ENCODE data around the gene DDA1. TPM values are rescaled to one million over a fixed set of nuclear protein-coding genes. Genes with fewer than 3 reads are reported as not detected.
A peak's percentile ranks its signal among the peaks of the same experiment; 100 is the strongest.

The DDA1 gene
- total RNA-seq, 1 donor from 2014 or later: 41.4 TPM

GRCh38 chr19:17323964-17324332 is 14.6 kb downstream of the DDA1 start:
- no peak overlapping the region for H3K4me3 Mint-ChIP-seq (ENCODE audit: low read depth)
- H3K4me1 Mint-ChIP-seq (ENCODE audit: low read depth): peaks cover 4% of the 10 kb centered on the region
- DNase-seq (ENCODE audit: low spot score, unreplicated experiment): no peak
- TF ChIP-seq, protein P1, sequence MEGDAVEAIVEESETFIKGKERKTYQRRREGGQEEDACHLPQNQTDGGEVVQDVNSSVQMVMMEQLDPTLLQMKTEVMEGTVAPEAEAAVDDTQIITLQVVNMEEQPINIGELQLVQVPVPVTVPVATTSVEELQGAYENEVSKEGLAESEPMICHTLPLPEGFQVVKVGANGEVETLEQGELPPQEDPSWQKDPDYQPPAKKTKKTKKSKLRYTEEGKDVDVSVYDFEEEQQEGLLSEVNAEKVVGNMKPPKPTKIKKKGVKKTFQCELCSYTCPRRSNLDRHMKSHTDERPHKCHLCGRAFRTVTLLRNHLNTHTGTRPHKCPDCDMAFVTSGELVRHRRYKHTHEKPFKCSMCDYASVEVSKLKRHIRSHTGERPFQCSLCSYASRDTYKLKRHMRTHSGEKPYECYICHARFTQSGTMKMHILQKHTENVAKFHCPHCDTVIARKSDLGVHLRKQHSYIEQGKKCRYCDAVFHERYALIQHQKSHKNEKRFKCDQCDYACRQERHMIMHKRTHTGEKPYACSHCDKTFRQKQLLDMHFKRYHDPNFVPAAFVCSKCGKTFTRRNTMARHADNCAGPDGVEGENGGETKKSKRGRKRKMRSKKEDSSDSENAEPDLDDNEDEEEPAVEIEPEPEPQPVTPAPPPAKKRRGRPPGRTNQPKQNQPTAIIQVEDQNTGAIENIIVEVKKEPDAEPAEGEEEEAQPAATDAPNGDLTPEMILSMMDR (IDR thresholded peaks at IDR 0.05; ENCODE audit: unreplicated experiment): no peak
- no peak overlapping the region for H3K27ac Mint-ChIP-seq
- peaks cover 3% of the 10 kb centered on the region for H3K27me3 Mint-ChIP-seq
- H3K36me3 Mint-ChIP-seq (ENCODE audit: insufficient read depth): peaks cover 10% of the 10 kb centered on the region
- no peaks in the 10 kb centered on the region for H3K9me3 Mint-ChIP-seq (ENCODE audit: low read depth)

- no peaks in the 10 kb centered on the region for H3K9me3 Mint-ChIP-seq (ENCODE audit: low read depth)
- no peak overlapping the region for H3K4me3 Mint-ChIP-seq (ENCODE audit: low read depth)
- no peak for DNase-seq (ENCODE audit: low spot score, unreplicated experiment)
- peaks cover 10% of the 10 kb centered on the region for H3K36me3 Mint-ChIP-seq (ENCODE audit: insufficient read depth)
- TF ChIP-seq, protein P1 (IDR thresholded peaks at IDR 0.05; ENCODE audit: unreplicated experiment): no peak
- H3K27me3 Mint-ChIP-seq: peaks cover 3% of the 10 kb centered on the region
- H3K4me1 Mint-ChIP-seq (ENCODE audit: low read depth): peaks cover 4% of the 10 kb centered on the region
- no peak overlapping the region for H3K27ac Mint-ChIP-seq
Measured at GRCh38 chr19:17324357-17325114, 15.2 kb downstream of the DDA1 start.

GRCh38 chr19:17325133-17325532 is 15.8 kb downstream of the DDA1 start:
- Mint-ChIP-seq H3K4me1 (ENCODE audit: low read depth) (peaks cover 4% of the 10 kb centered on the region), H3K4me3 (ENCODE audit: low read depth) (no peak overlapping the region), H3K9me3 (ENCODE audit: low read depth) (no peaks in the 10 kb centered on the region), H3K27ac (no peak overlapping the region), H3K36me3 (ENCODE audit: insufficient read depth) (peaks cover 8% of the 10 kb centered on the region), H3K27me3 (peaks cover 9% of the 10 kb centered on the region)
- DNase-seq (ENCODE audit: low spot score, unreplicated experiment): no peak
- TF ChIP-seq, protein P1 (IDR thresholded peaks at IDR 0.05; ENCODE audit: unreplicated experiment): no peak

DNA sequence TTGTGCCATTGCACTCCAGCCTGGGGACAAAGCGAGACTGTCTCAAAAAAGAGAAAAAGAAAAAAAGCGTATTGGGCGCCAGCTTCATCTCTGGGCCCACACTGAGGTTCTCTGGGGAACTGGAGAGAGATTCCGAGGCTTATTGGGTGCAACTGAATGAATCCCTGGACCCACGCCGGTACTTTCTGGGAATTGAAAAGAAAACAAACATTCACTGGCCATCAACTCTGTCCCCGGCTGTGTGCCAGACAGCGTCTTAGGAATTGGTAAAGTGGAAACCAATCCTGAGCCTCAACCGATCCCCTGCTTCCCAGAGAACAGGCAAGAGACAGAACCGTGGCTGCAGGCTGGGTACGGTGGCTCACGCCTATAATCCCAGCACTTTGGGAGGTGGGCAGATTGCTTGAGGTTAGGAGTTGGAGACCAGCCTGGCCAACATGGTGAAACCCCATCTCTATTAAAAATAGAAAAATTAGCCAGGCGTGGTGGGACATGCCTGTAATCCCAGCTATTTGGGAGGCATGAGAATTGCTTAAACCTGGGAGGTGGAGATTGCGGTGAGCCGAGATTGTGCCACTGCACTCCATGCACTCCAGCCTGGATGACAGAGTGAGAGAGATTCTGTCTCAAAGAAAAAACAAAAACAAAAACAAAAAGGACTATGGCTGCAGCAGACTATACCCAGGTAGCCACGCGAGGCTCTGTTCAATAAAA is 16.7 kb downstream of the DDA1 start:
- H3K27me3 Mint-ChIP-seq: peaks cover 15% of the 10 kb centered on the region
- H3K4me3 Mint-ChIP-seq (ENCODE audit: low read depth): no peak overlapping the region
- DNase-seq (ENCODE audit: low spot score, unreplicated experiment): no peak
- peaks cover 4% of the 10 kb centered on the region for H3K4me1 Mint-ChIP-seq (ENCODE audit: low read depth)
- H3K9me3 Mint-ChIP-seq (ENCODE audit: low read depth): no peaks in the 10 kb centered on the region
- H3K36me3 Mint-ChIP-seq (ENCODE audit: insufficient read depth): peaks cover 12% of the 10 kb centered on the region
- TF ChIP-seq, protein P1 (IDR thresholded peaks at IDR 0.05; ENCODE audit: unreplicated experiment): no peak
- H3K27ac Mint-ChIP-seq: peak overlapping the region; percentile 67

- H3K27ac Mint-ChIP-seq: no peak overlapping the region
- no peak overlapping the region for H3K4me3 Mint-ChIP-seq (ENCODE audit: low read depth)
- peaks cover 15% of the 10 kb centered on the region for H3K27me3 Mint-ChIP-seq
- no peak for DNase-seq (ENCODE audit: low spot score, unreplicated experiment)
- TF ChIP-seq, protein P1 (IDR thresholded peaks at IDR 0.05; ENCODE audit: unreplicated experiment): no peak
- H3K9me3 Mint-ChIP-seq (ENCODE audit: low read depth): no peaks in the 10 kb centered on the region
- H3K4me1 Mint-ChIP-seq (ENCODE audit: low read depth): peaks cover 4% of the 10 kb centered on the region
- peaks cover 14% of the 10 kb centered on the region for H3K36me3 Mint-ChIP-seq (ENCODE audit: insufficient read depth)
Measured at GRCh38 chr19:17326595-17326966, 17.2 kb downstream of the DDA1 start.
